Measurements from ENCODE around the gene KCTD5. TPM values are rescaled to one million over a fixed set of nuclear protein-coding genes. Genes with fewer than 3 reads are reported as not detected.

KCTD5 gene
- total RNA-seq, 2 experiments from 2014 or later = 31.6 to 34.4 TPM

DNA sequence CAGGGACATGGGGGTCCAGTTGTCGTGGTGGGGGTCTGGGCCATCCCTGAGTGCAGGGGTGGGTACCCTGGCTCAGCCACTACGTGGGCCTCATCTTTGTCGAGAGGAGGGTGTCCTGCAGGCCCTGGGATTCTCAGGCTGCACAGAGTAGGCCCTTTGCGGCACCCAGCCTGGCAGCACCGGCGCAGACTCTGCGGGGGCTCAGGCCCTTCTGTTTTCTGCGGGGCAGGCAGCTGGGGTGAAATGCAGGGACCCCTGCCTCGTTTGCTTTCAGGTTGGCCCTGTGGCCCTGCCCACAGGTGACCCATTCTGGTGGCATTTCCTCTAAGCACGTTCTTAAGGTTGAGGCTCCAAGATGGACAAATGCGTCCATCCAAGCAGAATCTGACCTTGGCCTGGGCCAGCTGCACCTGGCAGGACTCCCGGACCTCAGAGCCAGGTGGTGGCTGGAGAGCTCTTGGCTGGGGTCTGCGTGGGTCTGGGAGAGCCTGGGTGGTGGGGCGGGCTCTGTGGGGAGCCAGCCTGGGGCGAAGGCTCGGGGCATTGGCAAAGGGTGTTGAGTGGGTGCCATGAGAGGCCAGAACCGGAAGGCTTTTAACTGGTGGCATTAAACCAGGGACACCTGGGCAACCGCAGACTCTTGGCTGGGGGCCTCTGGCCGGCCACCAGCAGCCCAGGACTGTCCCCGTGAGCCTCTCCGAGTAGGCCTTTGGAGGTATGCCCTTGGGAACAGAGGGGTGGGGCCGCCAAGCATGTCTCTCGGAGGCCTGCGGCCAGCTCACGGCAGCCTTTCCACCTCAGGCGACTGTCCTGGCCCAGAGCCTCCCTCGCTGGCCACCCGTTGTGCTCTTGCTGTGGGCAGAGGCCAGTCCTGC is 20.8 kb downstream of the KCTD5 start:
- Mint-ChIP-seq H3K36me3 (ENCODE audit: low read depth) (peaks cover 2% of the 10 kb centered on the region), H3K4me1 (no peaks in the 10 kb centered on the region), H3K9me3 (no peaks in the 10 kb centered on the region), H3K4me3 (no peak overlapping the region), H3K27ac (no peak overlapping the region), H3K27me3 (no peaks in the 10 kb centered on the region)
- DNase-seq = no peak
- ChIA-PET CTCF (no interaction called here), POLR2A (no interaction called here)

DNA sequence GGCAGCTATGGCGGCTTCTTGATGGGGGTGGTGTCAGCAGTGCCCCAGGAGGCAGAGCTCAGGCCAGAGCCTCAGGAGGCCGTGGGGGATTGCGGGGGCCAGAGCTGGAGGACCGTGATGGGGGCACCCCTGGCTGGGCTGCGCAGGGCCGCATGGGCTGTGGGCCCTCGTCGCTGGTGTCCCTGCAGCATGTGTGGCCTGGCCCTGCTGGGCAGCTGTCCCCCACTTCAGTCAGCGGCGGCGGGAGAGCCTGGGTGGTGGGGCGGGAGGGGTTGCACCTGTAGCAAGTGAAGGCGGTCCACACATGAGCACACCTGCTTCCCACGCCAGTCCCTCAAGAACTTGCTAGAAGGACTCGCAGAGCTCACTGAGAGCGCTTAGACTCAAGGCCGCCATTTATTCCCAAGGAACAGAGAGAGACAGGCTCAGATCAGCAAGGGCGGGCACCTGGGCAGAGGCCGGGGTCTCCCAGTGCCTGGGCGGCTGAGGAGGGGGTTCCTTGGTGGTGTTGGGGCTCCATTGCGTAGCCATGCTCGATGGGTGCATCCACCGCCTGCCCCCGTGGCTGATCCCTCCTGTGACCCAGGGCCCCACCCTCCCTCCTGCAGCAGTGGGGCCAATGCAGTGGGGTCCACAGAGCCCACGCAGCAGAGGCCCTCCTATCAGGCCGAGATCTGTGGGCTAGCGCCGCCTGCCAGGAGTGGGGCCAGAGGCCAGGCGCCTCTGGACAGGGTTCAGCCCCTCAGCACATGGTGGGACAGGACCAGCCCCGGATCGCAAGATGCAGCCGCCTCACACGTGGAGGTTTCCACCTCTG is 22.1 kb downstream of the KCTD5 start:
- ChIA-PET POLR2A (no interaction called here), CTCF (no interaction called here)
- no peak for DNase-seq
- H3K9me3 Mint-ChIP-seq = no peaks in the 10 kb centered on the region
- H3K4me3 Mint-ChIP-seq = no peak overlapping the region
- H3K27me3 Mint-ChIP-seq = no peaks in the 10 kb centered on the region
- no peak overlapping the region for H3K27ac Mint-ChIP-seq
- H3K36me3 Mint-ChIP-seq (ENCODE audit: low read depth) = peaks cover 3% of the 10 kb centered on the region
- H3K4me1 Mint-ChIP-seq = no peaks in the 10 kb centered on the region

DNA sequence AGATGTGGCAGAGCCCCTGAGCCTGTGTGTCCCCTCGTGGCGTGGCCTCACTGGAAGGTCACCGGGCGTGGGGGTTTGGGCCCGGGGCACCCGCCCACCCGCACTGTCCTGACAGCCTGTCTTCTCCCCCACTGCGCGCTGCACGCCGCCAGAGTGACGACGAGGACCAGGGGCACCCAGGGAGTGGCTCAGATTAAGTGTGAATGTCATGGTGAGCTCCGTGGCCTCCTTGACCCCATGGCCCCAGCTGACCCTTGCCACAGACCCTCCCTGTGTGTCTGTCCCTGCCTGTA is 22.6 kb downstream of the KCTD5 start:
- Mint-ChIP-seq H3K4me3 (no peak overlapping the region), H3K4me1 (no peaks in the 10 kb centered on the region), H3K36me3 (ENCODE audit: low read depth) (peaks cover 3% of the 10 kb centered on the region), H3K27me3 (no peaks in the 10 kb centered on the region), H3K9me3 (no peaks in the 10 kb centered on the region), H3K27ac (no peak overlapping the region)
- no peak for DNase-seq
- CTCF ChIA-PET = no interaction called here
- POLR2A ChIA-PET = no interaction called here

DNA sequence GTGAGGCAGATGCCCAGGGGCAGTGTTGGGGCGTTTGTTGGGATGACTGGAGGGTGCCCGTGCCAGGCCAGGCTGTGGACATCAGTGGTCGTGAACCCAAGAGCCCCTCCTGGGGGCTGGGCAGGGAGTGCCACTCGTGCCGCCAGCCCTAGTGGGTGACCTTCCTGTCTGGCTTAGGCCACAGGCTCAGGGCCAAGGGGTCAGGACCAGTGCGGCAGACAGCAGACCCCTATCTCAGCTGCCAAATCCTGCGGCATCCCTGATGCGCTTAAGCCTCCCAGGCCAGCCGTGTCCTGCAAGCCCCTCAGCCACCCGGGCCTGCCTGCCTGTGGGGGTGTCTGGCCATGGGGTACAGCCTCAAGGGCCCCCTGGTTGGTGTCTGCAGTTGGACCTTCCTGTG is 23.0 kb downstream of the KCTD5 start:
- Mint-ChIP-seq H3K4me1 (no peaks in the 10 kb centered on the region), H3K9me3 (no peaks in the 10 kb centered on the region), H3K27ac (no peak overlapping the region), H3K27me3 (no peaks in the 10 kb centered on the region), H3K36me3 (ENCODE audit: low read depth) (peaks cover 3% of the 10 kb centered on the region), H3K4me3 (no peak overlapping the region)
- ChIA-PET CTCF (no interaction called here), POLR2A (no interaction called here)
- no peak for DNase-seq

DNA sequence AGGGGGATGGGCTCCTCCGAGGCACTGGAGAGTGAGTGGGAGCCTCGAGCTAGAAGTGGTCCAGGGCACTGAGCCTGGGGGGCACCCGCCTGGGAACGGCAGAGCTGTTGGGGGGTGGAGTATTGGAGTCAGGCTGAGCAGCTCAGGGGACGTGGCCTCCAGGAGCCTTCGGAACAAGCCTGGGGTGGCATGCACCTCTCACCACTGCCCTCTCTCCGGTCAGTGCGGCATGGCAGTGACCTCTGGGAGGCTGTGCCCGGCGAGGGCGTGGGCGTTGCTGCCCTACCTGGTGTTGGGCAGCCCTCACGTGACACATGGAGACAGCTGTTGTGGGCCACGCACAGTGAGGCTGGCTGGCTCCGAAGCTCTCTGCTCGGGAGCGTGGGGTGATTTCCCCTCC is 23.8 kb downstream of the KCTD5 start:
- H3K4me3 Mint-ChIP-seq = no peak overlapping the region
- DNase-seq = no peak
- H3K9me3 Mint-ChIP-seq = no peaks in the 10 kb centered on the region
- peaks cover 3% of the 10 kb centered on the region for H3K36me3 Mint-ChIP-seq (ENCODE audit: low read depth)
- no peaks in the 10 kb centered on the region for H3K4me1 Mint-ChIP-seq
- CTCF ChIA-PET = no interaction called here
- H3K27me3 Mint-ChIP-seq = no peaks in the 10 kb centered on the region
- H3K27ac Mint-ChIP-seq = no peak overlapping the region
- POLR2A ChIA-PET = no interaction called here

DNA sequence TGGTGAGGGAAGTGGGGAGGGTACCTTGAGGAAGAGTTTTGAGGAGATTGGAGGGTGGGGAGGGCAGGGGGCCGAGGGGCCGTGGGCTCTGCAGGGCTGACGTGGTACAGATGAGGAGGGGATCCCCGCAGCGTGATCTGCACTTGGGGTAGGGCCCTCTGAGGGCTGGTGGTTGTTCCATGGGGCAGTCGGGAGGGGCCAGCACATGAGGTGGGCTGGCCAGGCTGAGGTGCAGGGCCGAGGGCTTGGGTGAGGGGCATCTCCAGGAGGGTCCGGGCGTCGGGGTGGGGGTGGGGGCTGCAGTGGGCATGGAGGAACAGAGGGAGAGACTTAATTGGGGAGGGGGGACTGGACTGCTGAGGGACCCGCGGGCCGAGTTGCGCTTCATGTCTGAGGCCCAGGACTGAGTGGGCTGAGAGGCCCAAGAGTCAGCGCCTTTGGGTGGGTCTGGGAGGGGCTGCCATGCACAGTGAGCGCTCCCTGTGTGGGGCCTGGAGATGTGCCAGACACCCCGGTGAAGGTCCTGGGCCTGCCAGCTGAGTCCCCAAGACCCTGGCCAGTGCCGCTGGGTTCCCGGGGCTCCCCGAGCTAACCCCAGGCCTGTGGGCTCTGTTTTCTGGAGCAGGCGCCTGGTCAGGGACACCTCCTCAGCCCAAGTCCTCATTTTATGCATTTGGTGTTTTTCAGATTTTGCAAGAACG is 24.4 kb downstream of the KCTD5 start:
- ChIA-PET POLR2A (no interaction called here), CTCF (no interaction called here)
- peaks cover 3% of the 10 kb centered on the region for H3K36me3 Mint-ChIP-seq (ENCODE audit: low read depth)
- H3K27ac Mint-ChIP-seq = no peak overlapping the region
- H3K4me1 Mint-ChIP-seq = no peaks in the 10 kb centered on the region
- no peak for DNase-seq
- H3K4me3 Mint-ChIP-seq = no peak overlapping the region
- no peaks in the 10 kb centered on the region for H3K9me3 Mint-ChIP-seq
- H3K27me3 Mint-ChIP-seq = no peaks in the 10 kb centered on the region

DNA sequence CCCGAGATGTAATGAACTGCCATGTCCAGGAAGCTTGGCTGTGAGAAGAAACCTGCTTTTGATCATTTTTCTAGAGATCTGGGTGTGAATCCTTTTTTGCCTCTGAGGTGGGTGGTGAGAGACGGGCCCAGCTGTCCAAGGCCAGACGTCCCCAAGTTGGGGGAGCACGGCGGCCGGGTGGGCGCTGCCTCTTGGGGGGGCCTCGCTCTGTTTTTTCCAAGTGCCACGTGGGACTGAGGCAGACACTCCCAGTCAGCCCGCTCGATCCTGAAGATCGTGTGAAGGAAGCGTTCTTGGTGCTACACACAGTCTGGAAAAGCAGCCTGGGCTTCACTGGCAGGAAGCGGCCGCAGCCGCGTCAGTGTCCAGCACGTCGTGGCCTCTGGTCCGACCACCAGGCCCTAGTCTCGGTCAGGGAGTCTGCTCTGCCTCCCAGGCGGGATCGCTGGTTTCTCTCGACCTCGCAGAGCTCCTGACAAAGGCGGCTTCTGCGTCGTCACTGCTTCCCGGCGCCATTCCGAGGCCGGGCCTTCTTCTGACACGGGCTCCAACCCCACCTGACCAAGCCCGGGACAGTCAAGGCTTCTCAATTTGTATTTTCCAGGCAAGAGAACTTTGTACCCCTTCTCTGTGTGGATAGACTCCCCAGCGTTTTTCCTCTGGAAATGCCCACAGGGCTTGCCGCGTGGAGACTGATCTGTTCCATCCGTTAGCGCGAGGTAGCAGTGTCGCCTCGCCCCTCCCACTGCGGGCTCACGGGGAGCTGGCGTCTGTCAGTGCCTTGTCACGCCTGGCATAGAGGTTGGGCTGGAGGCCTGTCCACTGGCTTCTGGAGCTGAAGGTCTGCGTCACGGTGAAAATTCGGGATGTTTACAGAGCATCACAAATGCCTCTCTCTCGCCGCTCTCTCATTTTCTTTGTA is 25.3 kb downstream of the KCTD5 start:
- peaks cover 3% of the 10 kb centered on the region for H3K36me3 Mint-ChIP-seq (ENCODE audit: low read depth)
- H3K9me3 Mint-ChIP-seq = no peaks in the 10 kb centered on the region
- no peak for DNase-seq
- H3K4me1 Mint-ChIP-seq = no peaks in the 10 kb centered on the region
- ChIA-PET CTCF (no interaction called here), POLR2A (no interaction called here)
- H3K27ac Mint-ChIP-seq = no peak overlapping the region
- no peak overlapping the region for H3K4me3 Mint-ChIP-seq
- no peaks in the 10 kb centered on the region for H3K27me3 Mint-ChIP-seq

DNA sequence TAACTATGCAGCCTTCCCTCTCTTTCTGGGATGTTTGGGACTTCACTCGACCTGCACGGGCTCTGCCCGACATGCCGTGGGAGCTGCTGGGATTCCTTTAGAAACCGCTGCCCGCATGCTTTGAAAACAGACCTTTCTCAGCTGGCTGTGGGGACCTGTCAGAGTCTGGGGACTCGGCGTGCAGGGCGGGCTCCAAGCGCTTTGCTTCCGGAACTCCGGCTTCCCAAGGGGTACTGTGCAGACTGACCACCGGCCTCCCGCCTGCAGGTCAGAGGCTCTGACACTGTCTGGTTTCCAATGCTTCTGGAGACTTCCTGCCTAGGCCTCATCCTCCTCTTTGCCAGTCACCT is 25.9 kb downstream of the KCTD5 start:
- Mint-ChIP-seq H3K4me1 (no peaks in the 10 kb centered on the region), H3K4me3 (no peak overlapping the region), H3K27me3 (no peaks in the 10 kb centered on the region), H3K27ac (no peak overlapping the region), H3K9me3 (no peaks in the 10 kb centered on the region), H3K36me3 (ENCODE audit: low read depth) (peaks cover 3% of the 10 kb centered on the region)
- ChIA-PET CTCF (interaction anchor here (0.5 kb wide), 1 partner anchor 398 kb away, joined by 4 read pairs; no protein-coding TSS in a partner anchor), POLR2A (no interaction called here)
- no peak for DNase-seq

DNA sequence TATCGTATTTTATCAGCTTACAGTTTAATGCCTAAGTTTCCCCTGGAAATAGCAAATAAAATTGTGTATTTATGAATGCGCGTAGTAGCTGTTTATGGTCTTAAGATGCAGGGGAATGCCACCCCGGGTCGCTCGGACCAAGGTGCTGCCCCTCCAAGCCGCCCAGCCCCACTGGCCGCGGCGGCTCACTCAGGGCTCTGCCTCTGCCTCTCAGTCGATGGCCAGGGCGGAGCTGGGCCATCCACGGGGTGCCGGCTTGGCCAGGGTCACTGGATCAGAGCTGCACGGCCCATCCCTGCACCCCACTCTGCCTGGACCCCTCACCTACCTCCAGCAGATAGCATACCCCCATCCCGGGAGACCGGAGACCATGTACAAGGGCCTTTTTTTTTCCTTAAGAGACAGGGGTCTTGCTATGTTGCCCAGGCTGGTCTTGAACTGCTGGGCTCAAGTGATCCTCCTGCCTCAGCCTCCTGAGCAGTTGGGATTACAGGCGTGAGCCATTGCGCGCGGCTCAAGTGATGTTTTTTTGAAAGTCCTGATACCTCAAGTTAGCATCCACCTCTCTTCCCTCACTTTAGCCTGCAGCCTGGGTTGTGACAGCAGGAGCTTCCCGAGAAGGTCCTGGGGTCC is 26.7 kb downstream of the KCTD5 start:
- Mint-ChIP-seq H3K9me3 (no peaks in the 10 kb centered on the region), H3K36me3 (ENCODE audit: low read depth) (peaks cover 3% of the 10 kb centered on the region), H3K4me3 (no peak overlapping the region), H3K4me1 (no peaks in the 10 kb centered on the region), H3K27me3 (no peaks in the 10 kb centered on the region), H3K27ac (no peak overlapping the region)
- CTCF ChIA-PET = no interaction called here
- DNase-seq = no peak
- POLR2A ChIA-PET = no interaction called here

DNA sequence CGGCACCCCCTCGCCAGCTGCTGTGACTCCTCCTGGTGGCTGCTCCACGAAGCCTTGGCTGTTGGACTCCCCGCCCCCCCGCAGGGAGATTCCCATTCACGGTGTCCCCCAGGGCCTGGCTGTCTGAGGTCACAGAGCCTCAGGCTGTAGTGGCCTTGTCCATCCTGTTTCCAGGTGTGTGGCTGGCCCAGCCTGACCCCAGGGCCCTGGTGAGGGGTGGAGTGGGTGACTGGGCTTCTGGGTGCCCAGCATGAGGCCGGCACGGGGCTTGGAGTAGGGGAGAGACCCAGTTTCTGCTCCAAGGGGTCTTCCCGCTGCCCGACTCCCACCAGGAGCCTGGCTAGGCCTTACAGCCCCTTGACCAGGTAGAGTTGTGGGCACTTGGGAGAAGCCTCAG is 27.3 kb downstream of the KCTD5 start:
- POLR2A ChIA-PET = no interaction called here

DNA sequence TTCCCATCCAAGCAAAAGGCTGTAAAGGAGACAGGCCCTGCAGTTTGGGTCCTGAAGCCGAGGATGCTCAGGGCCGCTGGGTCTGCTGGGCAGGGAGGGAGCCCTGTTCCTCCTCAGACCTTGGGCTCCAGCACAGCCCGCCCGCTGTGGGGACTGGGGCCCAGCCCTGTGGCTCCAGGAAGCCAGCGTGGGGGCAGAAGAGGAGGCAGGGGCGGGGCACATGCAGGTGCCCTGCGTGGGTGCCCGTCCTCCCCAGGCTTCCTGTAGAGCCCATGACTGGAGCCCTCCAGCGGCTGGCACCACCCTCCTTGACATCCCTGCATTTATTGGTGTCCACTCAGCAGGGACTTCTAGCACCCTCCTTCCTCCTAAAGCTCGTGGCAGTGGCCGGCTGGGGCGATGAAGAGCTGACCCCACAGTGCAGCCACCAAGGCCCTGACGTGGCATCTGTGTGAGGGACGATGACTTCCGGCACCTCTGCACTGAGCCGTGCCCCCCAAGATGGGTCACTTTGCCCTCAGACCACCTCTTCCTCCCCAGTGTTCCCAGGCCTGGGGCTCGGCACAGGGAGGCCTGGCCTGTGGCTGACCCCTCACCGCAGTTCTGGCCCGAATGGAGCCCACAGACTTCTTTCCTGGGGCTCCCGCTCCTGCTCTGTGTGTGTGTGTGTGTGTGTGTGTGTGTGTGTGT is 27.8 kb downstream of the KCTD5 start:
- Mint-ChIP-seq H3K4me3 (no peak overlapping the region), H3K36me3 (ENCODE audit: low read depth) (peaks cover 3% of the 10 kb centered on the region), H3K27ac (no peak overlapping the region), H3K9me3 (no peaks in the 10 kb centered on the region), H3K4me1 (peaks cover 4% of the 10 kb centered on the region), H3K27me3 (no peaks in the 10 kb centered on the region)
- ChIA-PET CTCF (no interaction called here), POLR2A (no interaction called here)
- no peak for DNase-seq

More for the DNA sequence above, 27.3 kb downstream of the KCTD5 start:
- CTCF ChIA-PET = no interaction called here
- Mint-ChIP-seq H3K9me3 (no peaks in the 10 kb centered on the region), H3K4me1 (no peaks in the 10 kb centered on the region), H3K36me3 (ENCODE audit: low read depth) (peaks cover 3% of the 10 kb centered on the region), H3K27me3 (no peaks in the 10 kb centered on the region), H3K27ac (no peak overlapping the region), H3K4me3 (no peak overlapping the region)
- DNase-seq = no peak

DNA sequence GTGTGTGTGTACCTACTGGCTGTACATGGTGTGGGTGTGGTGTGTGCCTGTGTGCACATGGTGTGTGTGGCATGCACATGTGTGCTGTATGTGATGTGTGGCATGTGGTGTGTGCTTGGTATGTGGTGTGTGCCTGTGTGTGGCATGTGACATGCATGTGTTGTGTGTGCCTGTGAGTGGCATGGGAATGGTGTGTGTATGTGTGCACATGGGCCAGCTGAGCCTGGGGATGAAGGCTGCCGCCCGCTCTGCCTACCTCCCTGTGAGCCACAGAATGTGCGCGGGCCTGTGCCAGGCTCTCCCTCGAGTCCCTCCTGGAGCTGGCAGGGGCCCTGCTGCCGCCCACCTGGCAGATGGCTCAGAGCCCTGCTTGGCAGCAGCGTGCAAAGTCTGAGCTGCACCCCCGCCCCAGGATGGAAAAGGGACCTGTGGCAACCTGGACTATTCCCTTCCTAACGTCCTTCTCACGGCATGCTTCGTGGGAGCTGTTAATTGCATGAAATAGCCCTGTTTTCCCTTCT is 28.4 kb downstream of the KCTD5 start:
- ChIA-PET CTCF (no interaction called here), POLR2A (no interaction called here)
- Mint-ChIP-seq H3K9me3 (no peaks in the 10 kb centered on the region), H3K27me3 (no peaks in the 10 kb centered on the region), H3K36me3 (ENCODE audit: low read depth) (peaks cover 3% of the 10 kb centered on the region), H3K4me3 (no peak overlapping the region), H3K27ac (no peak overlapping the region), H3K4me1 (peaks cover 8% of the 10 kb centered on the region)
- DNase-seq = no peak

All from activated CD4-positive, alpha-beta T cell treated with anti-CD3 and anti-CD28 coated beads, Interleukin-2, amount 10 ng/mL, durations not matched to agents 7 days and 5 days (primary cell).